ENCODE data around the gene DCLK3. TPM values are rescaled to one million over a fixed set of nuclear protein-coding genes. Genes with fewer than 3 reads are reported as not detected.

DCLK3 gene
- total RNA-seq, 1 experiment from 2014 or later, result 0.55 TPM

DNA sequence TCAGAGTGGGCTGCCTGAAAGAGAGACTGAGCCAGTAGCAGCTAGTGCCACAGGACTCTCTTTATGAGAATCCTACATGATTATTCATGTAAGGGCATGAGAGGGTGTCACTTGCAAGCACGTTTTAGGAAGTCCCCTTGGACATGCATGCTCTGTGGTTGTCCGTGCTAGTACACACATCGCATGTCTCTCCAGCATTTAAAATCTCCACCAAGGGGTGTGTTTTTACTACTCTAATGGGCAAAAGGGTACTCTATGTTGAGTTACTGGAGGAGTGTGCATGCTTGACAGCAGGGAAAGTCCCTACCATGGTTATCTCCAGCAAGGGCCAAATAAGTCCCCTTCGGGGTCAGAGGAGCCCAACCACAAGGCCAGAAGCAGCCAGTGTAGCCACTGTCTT lies 70.7 kb downstream of the DCLK3 start (continued):
- no peak for TF ChIP-seq CBFB (CRISPR knock-in tag; IDR thresholded peaks at IDR 0.05; ENCODE audit: low read depth)
- TF ChIP-seq ZNF263 (CRISPR knock-in tag; IDR thresholded peaks at IDR 0.05; ENCODE audit: low read depth), result no peak
- TF ChIP-seq, protein P1, sequence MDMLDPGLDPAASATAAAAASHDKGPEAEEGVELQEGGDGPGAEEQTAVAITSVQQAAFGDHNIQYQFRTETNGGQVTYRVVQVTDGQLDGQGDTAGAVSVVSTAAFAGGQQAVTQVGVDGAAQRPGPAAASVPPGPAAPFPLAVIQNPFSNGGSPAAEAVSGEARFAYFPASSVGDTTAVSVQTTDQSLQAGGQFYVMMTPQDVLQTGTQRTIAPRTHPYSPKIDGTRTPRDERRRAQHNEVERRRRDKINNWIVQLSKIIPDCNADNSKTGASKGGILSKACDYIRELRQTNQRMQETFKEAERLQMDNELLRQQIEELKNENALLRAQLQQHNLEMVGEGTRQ (CRISPR knock-in tag; IDR thresholded peaks at IDR 0.05), result no peak

DNA sequence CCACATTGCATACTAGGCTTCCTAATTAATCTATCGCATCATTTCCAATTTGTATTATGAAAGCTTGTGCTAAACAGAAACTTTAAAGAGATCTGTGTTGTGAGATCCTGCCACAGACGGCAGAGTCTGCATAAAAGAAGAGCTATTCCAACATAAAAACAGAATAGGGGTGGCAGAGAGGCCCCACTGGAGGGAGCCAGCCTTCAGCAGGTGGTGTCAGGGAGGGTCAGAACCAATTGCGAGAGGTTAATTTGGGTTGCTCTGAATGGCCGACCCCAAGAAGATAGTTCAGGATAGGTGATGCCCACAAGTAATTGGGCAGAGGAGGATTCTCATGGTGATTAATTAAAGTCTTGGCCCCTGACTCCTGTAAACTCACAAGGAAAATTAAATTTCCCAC lies 74.8 kb downstream of the DCLK3 start:
- no peak overlapping the region for H3K27ac Mint-ChIP-seq
- no peak overlapping the region for H3K4me3 Mint-ChIP-seq
- H3K9me3 Mint-ChIP-seq, result peaks cover 16% of the 10 kb centered on the region
- DNase-seq (ENCODE audit: low spot score), result no peak
- CTCF ChIA-PET, result interaction anchor here (0.9 to 1.3 kb wide), 3 partner anchors 11 to 25 kb away, joined by 3 to 4 read pairs (median 3); no protein-coding TSS in a partner anchor
- peaks cover 6% of the 10 kb centered on the region for H3K4me1 Mint-ChIP-seq
- H3K36me3 Mint-ChIP-seq, result peaks cover 4% of the 10 kb centered on the region
- POLR2A ChIA-PET, result no interaction called here
- TF ChIP-seq TEAD1 (CRISPR knock-in tag; IDR thresholded peaks at IDR 0.05), result no peak
- no peak for TF ChIP-seq OVOL2 (CRISPR knock-in tag; IDR thresholded peaks at IDR 0.05; ENCODE audit: borderline replicate concordance)
- TF ChIP-seq, protein P2, sequence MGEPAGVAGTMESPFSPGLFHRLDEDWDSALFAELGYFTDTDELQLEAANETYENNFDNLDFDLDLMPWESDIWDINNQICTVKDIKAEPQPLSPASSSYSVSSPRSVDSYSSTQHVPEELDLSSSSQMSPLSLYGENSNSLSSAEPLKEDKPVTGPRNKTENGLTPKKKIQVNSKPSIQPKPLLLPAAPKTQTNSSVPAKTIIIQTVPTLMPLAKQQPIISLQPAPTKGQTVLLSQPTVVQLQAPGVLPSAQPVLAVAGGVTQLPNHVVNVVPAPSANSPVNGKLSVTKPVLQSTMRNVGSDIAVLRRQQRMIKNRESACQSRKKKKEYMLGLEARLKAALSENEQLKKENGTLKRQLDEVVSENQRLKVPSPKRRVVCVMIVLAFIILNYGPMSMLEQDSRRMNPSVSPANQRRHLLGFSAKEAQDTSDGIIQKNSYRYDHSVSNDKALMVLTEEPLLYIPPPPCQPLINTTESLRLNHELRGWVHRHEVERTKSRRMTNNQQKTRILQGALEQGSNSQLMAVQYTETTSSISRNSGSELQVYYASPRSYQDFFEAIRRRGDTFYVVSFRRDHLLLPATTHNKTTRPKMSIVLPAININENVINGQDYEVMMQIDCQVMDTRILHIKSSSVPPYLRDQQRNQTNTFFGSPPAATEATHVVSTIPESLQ (CRISPR knock-in tag; IDR thresholded peaks at IDR 0.05), result no peak
- TF ChIP-seq NR2C2 (CRISPR knock-in tag; IDR thresholded peaks at IDR 0.05), result no peak
- TF ChIP-seq NR1H2 (CRISPR knock-in tag; IDR thresholded peaks at IDR 0.05), result no peak
- TF ChIP-seq, protein P3, sequence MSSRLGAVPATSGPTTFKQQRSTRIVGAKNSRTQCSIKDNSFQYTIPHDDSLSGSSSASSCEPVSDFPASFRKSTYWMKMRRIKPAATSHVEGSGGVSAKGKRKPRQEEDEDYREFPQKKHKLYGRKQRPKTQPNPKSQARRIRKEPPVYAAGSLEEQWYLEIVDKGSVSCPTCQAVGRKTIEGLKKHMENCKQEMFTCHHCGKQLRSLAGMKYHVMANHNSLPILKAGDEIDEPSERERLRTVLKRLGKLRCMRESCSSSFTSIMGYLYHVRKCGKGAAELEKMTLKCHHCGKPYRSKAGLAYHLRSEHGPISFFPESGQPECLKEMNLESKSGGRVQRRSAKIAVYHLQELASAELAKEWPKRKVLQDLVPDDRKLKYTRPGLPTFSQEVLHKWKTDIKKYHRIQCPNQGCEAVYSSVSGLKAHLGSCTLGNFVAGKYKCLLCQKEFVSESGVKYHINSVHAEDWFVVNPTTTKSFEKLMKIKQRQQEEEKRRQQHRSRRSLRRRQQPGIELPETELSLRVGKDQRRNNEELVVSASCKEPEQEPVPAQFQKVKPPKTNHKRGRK (CRISPR knock-in tag; IDR thresholded peaks at IDR 0.05; ENCODE audit: borderline replicate concordance), result no peak
- no peak for TF ChIP-seq JUN (CRISPR knock-in tag; IDR thresholded peaks at IDR 0.05)
- TF ChIP-seq, protein P4, sequence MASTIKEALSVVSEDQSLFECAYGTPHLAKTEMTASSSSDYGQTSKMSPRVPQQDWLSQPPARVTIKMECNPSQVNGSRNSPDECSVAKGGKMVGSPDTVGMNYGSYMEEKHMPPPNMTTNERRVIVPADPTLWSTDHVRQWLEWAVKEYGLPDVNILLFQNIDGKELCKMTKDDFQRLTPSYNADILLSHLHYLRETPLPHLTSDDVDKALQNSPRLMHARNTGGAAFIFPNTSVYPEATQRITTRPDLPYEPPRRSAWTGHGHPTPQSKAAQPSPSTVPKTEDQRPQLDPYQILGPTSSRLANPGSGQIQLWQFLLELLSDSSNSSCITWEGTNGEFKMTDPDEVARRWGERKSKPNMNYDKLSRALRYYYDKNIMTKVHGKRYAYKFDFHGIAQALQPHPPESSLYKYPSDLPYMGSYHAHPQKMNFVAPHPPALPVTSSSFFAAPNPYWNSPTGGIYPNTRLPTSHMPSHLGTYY (CRISPR knock-in tag; IDR thresholded peaks at IDR 0.05), result no peak
- TF ChIP-seq, protein P5, sequence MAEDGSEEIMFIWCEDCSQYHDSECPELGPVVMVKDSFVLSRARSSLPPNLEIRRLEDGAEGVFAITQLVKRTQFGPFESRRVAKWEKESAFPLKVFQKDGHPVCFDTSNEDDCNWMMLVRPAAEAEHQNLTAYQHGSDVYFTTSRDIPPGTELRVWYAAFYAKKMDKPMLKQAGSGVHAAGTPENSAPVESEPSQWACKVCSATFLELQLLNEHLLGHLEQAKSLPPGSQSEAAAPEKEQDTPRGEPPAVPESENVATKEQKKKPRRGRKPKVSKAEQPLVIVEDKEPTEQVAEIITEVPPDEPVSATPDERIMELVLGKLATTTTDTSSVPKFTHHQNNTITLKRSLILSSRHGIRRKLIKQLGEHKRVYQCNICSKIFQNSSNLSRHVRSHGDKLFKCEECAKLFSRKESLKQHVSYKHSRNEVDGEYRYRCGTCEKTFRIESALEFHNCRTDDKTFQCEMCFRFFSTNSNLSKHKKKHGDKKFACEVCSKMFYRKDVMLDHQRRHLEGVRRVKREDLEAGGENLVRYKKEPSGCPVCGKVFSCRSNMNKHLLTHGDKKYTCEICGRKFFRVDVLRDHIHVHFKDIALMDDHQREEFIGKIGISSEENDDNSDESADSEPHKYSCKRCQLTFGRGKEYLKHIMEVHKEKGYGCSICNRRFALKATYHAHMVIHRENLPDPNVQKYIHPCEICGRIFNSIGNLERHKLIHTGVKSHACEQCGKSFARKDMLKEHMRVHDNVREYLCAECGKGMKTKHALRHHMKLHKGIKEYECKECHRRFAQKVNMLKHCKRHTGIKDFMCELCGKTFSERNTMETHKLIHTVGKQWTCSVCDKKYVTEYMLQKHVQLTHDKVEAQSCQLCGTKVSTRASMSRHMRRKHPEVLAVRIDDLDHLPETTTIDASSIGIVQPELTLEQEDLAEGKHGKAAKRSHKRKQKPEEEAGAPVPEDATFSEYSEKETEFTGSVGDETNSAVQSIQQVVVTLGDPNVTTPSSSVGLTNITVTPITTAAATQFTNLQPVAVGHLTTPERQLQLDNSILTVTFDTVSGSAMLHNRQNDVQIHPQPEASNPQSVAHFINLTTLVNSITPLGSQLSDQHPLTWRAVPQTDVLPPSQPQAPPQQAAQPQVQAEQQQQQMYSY (CRISPR knock-in tag; IDR thresholded peaks at IDR 0.05), result no peak
- TF ChIP-seq, protein P6, sequence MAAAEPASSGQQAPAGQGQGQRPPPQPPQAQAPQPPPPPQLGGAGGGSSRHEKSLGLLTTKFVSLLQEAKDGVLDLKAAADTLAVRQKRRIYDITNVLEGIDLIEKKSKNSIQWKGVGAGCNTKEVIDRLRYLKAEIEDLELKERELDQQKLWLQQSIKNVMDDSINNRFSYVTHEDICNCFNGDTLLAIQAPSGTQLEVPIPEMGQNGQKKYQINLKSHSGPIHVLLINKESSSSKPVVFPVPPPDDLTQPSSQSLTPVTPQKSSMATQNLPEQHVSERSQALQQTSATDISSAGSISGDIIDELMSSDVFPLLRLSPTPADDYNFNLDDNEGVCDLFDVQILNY (CRISPR knock-in tag; IDR thresholded peaks at IDR 0.05), result no peak
- no peak for TF ChIP-seq CREB1 (CRISPR knock-in tag; IDR thresholded peaks at IDR 0.05)
- TF ChIP-seq, protein P7, sequence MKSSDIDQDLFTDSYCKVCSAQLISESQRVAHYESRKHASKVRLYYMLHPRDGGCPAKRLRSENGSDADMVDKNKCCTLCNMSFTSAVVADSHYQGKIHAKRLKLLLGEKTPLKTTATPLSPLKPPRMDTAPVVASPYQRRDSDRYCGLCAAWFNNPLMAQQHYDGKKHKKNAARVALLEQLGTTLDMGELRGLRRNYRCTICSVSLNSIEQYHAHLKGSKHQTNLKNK (CRISPR knock-in tag; IDR thresholded peaks at IDR 0.05), result no peak
- no peaks in the 10 kb centered on the region for H3K27me3 Mint-ChIP-seq (ENCODE audit: low read depth)
- ATAC-seq, result peak; percentile 75

Measured in WTC11 (cell line).